Epithelial cell of esophagus (primary cell): Measurements from ENCODE around the gene DVL1.
"Not testable (repeated sequence)": the region's sequence is repeated elsewhere in the genome, so short reads cannot be mapped to it uniquely, and the experiment has no call there.

ENCODE experiments used
- DNase-seq: peaks from one replicate; pipeline ENCODE4 v3.0.0; 2010; ENCODE audit warnings: low read depth
- H3K4me3 ChIP-seq: 2 replicates; pipeline ENCODE4 v1.5.1; 2011; ENCODE audit warnings: mild to moderate bottlenecking, low read length, control low read depth
- TF ChIP-seq, protein P1 (sequence below): IDR thresholded peaks from 2 replicates; pipeline ENCODE4 v1.5.1; 2011; ENCODE audit warnings: low read depth, mild to moderate bottlenecking, low read length, control low read depth, inconsistent platforms; ENCODE audit not compliant: insufficient read depth; ENCODE audit errors: missing control alignments

Gene DVL1

DNA sequence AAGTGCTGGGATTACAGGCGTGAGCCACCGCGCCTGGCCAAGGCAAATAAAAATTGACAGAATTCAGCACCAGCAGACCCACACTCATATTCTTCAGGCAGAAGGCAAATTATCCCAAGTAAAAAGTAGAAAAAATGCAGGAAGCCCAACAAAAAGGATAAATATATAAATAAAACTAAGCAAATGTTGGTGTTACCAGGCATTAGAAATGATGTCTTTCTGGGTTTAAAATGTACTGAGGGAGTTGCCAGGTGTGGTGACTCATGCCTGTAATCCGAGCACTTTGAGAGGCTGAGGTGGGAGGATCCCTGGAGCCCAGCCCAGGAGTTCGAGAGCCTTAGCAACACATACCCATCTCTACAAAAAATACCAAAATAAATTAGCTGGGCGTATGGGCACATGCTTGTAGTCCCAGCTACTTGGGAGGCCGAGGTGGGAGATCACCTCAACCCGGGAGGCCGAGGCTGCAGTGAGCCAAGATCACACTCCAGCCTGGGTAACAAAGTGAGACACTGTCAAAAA lies 31.0 kb downstream of the DVL1 start:
- TF ChIP-seq, protein P1, sequence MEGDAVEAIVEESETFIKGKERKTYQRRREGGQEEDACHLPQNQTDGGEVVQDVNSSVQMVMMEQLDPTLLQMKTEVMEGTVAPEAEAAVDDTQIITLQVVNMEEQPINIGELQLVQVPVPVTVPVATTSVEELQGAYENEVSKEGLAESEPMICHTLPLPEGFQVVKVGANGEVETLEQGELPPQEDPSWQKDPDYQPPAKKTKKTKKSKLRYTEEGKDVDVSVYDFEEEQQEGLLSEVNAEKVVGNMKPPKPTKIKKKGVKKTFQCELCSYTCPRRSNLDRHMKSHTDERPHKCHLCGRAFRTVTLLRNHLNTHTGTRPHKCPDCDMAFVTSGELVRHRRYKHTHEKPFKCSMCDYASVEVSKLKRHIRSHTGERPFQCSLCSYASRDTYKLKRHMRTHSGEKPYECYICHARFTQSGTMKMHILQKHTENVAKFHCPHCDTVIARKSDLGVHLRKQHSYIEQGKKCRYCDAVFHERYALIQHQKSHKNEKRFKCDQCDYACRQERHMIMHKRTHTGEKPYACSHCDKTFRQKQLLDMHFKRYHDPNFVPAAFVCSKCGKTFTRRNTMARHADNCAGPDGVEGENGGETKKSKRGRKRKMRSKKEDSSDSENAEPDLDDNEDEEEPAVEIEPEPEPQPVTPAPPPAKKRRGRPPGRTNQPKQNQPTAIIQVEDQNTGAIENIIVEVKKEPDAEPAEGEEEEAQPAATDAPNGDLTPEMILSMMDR = no peak
- DNase-seq = peak; percentile 91
- H3K4me3 ChIP-seq = no peak overlapping the region

DNA sequence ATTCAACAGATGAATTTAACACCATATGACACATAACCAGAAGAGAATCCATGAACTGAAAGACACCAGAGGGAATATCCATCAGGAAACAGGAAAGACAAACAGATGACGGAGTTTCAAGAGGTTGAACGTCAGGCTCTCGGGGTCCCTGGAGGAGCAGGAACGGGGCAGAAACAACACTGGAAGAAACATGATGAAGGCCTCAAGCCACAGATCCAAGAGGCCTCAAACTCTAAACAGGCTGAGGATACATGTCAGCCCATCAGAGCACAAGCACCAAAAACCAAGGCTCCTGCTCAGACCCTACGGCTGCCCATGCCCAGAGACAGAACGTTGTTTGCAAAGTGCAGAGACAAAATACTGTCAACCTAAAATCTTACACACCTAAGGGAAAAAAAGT lies 31.8 kb downstream of the DVL1 start:
- DNase-seq = no peak
- no peak overlapping the region for H3K4me3 ChIP-seq
- TF ChIP-seq, protein P1 = no peak

DNA sequence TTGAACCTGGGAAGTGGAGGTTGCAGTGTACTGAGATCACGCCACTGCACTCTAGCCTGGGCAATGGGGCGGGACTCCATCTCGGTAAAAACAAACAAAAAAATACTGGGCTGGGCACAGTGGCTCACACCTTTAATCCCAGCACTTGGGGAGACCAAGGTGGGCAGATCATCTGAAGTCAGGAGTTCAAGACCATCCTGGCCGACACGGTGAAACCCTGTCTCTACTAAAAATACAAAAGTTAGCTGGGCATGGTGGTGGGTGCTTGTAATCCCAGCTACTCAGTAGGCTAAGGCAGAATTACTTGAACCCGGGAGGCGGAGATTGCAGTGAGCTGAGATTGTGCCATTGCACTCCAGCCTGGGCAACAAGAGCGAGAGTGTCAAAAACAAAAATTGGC lies 33.0 kb downstream of the DVL1 start:
- DNase-seq, H3K4me3 ChIP-seq: not testable (repeated sequence)

DNA sequence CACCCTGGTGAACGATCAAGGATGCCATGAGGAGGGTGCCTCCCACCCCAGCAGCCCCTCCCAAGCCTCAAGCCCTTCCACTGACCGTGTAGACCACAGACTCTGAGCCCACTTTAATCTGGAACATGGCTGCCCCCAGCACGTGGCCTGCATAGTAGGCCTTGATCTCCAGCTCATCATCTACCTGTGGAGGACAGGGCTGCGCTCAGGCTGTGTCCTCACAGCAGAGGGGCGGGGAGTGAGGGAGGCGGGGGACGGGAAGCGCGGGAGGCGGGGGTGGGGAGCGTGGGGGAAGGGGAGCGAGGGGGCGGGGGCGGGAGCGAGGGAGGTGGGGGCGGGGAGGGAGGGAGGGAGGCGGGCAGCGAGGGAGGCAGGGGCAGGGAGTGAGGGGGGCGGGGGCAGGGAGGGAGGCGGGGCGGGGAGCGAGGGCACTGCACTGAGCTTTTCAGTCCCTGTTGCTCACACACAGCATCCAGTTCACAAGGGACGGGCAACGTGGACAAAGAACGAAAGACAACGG lies 33.7 kb downstream of the DVL1 start:
- DNase-seq = no peak
- TF ChIP-seq, protein P1 = no peak
- no peak overlapping the region for H3K4me3 ChIP-seq

DNA sequence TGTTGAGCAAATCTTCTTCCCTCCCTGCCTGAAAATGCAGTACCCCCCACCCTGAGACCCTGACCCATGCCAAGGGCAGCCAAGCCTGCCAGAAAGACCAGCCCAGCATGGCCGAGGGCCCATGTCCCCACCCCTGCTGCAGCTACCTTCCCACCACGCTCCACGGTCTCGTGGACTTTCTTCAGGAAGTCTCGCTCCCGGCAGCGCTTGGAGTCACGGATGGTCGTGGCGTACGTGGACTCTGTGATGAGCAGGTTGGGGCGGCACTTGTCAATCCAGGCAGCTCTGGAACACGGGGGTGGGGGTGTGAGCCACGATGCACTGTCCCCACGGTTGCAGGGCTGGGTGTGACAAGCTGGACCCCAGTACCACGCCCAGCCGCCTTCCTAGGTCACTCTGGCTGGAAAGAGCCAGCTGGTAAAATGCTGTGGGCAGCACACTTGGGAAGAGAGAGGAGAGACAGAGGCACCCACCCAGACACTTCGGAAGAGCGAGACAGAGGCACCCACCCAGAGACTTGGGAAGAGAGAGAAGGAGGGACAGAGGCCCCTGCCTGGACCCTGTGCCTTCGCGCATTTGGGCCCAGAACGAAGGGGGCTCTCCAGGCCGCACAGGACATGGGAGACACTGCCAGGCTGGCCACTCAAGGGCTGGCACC lies 34.4 kb downstream of the DVL1 start:
- TF ChIP-seq, protein P1 = no peak
- H3K4me3 ChIP-seq = no peak overlapping the region
- DNase-seq = no peak

DNA sequence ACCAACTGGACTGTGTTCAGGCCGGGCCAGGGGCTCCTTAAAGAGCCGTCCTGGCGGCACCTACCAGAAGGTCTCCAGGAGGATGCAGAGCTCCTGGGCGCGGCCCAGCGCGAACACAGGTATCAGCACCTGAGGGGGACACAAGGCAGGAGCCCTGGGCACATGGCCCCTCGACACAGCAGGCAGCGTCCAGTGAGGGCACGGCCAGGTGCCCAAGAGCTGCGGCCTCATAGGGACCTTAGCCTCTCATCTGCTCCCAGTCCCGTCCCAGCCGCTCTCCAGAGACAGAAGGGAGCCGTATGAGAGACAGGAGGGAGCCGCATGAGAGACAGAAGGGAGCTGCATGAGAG lies 35.0 kb downstream of the DVL1 start:
- TF ChIP-seq, protein P1 = no peak
- H3K4me3 ChIP-seq = no peak overlapping the region
- DNase-seq = no peak

DNA sequence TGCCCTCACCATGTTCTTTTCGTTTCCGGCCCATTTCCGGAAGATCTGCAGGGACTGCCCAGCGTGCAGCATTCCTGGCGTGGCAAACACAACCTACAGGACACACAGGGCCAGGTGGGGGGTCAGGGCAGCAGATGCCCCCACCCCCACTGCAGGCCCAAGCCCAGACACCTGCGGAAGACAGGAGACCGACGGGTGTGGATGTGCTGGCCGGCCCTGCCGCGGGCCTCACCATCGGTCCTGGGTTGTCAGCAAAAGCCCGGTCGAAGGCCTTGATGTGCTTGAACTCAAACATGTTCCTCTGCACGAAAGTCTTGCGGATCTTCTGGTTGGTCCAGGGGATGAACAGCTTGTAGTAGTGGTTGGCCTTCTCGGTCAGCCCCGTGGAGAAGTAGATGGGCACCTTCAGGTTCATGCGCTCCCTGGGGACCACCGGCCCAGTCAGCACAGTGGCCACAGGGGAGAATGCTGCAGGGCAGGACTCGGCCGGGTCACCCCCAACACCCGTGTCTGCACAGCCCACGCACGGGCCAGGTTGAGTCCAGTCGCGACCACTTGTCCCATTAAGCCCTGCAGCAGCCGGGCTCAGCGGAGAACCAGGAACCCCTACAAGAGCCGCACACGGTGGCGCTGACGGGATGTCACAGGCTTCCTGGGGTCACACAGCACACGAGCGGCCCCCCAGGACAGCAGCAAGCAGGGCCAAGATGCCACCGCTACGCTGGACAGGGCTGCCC lies 35.5 kb downstream of the DVL1 start:
- no peak overlapping the region for H3K4me3 ChIP-seq
- DNase-seq = no peak
- TF ChIP-seq, protein P1 = no peak
